Loucy (cell line): ENCODE data around the gene GLG1.
"Not testable (repeated sequence)": the region's sequence is repeated elsewhere in the genome, so short reads cannot be mapped to it uniquely, and the experiment has no call there.

Experiments
- H2AFZ ChIP-seq: fragments of 200-600 bp; sonication (generic); 2 replicates; pipeline ENCODE4 v1.6.0; 2016; ENCODE audit warnings: antibody characterized with exemption, mild to moderate bottlenecking, low read length, moderate library complexity
- H3F3A ChIP-seq: fragments of 200-600 bp; 2 replicates; pipeline ENCODE4 v1.6.0; 2016; ENCODE audit warnings: antibody characterized with exemption, low read depth, mild to moderate bottlenecking
- H3K27me3 ChIP-seq: fragments of 200-600 bp; sonication (generic); 2 replicates; pipeline ENCODE4 v1.6.1; 2014; ENCODE audit warnings: low read length, mild to moderate bottlenecking; ENCODE audit not compliant: insufficient read depth, poor library complexity, severe bottlenecking
- H3K36me3 ChIP-seq: fragments of 200-600 bp; sonication (generic); 2 replicates; pipeline ENCODE4 v1.6.1; 2016; ENCODE audit warnings: low read length; ENCODE audit not compliant: insufficient read depth
- H3K4me1 ChIP-seq: fragments of 200-600 bp; sonication (generic); 2 replicates; pipeline ENCODE4 v1.5.1; 2014; ENCODE audit warnings: low read length, mild to moderate bottlenecking; ENCODE audit not compliant: insufficient read depth, poor library complexity, severe bottlenecking
- H3K4me2 ChIP-seq: fragments of 200-600 bp; sonication (generic); 2 replicates; pipeline ENCODE4 v1.6.0; 2014; ENCODE audit warnings: antibody characterized with exemption, low read length, low read depth, mild to moderate bottlenecking; ENCODE audit not compliant: poor library complexity, severe bottlenecking
- H3K4me3 ChIP-seq: fragments of 200-600 bp; sonication (generic); 2 replicates; pipeline ENCODE4 v1.5.1; 2014; ENCODE audit warnings: low read length, mild to moderate bottlenecking, mixed read lengths; ENCODE audit not compliant: poor library complexity, severe bottlenecking
- H3K79me2 ChIP-seq: fragments of 200-600 bp; sonication (generic); 2 replicates; pipeline ENCODE4 v1.6.1; 2014; ENCODE audit warnings: low read length; ENCODE audit not compliant: insufficient read depth
- H3K9ac ChIP-seq: fragments of 200-600 bp; sonication (generic); 2 replicates; pipeline ENCODE4 v1.6.0; 2014; ENCODE audit warnings: mild to moderate bottlenecking, low read depth, low read length, moderate library complexity; ENCODE audit not compliant: poor library complexity, severe bottlenecking
- H3K9me2 ChIP-seq: fragments of 200-600 bp; sonication (generic); replicated peaks from 2 replicates; pipeline ENCODE4 v1.6.1; 2016; ENCODE audit warnings: low read depth, low read length, mixed read lengths
- H3K9me3 ChIP-seq: fragments of 200-600 bp; sonication (generic); 2 replicates; pipeline ENCODE4 v1.6.1; 2014; ENCODE audit warnings: mild to moderate bottlenecking, antibody characterized with exemption, low read length, low read depth; ENCODE audit not compliant: insufficient read depth
- H4K20me1 ChIP-seq: fragments of 200-600 bp; sonication (generic); 2 replicates; pipeline ENCODE4 v1.6.0; 2014; ENCODE audit warnings: antibody characterized with exemption, low read length, mild to moderate bottlenecking; ENCODE audit not compliant: insufficient read depth, poor library complexity, severe bottlenecking

Gene GLG1

DNA sequence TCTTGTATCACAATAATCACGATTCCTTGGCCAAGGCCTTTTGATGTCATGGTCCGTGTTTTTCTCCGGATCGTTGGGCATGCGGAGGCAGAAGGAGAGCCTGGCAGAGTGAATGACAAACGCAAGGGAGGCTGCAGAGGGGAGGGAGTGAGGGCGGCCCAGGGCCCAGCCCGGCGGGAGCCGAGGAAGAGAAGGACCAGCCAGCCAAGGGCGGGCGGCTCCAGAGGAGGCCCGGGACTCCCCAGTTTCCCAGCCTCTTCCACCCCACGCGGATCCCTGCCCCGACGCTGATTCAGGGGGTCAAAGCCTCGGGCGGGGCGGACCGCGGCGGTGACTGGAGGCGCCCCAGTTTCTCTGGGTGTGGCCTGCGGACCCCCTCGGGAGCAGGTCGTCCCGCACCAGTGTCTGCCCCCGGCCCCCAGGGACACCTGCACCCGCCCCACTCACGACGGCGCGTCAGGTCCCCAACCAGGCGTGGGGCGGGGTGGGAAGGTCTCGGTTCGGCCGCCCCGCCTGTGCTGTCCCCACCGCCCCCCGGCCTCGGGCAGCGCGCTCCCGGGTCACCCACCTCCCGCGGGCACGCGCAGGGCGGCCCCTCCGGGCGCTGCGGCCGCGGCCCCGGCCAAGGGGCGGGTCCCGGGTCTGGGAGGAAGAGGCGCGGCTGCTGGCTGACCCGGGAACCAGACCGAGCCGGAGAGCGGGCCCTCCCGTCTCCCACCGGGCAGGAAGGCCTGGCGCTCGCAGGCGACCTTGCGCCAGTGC is 200.1 kb downstream of the GLG1 start:
- H3K4me2 ChIP-seq, H3K27me3 ChIP-seq, H3K9ac ChIP-seq, H3K9me2 ChIP-seq, H3K9me3 ChIP-seq, H4K20me1 ChIP-seq, H3K79me2 ChIP-seq, H2AFZ ChIP-seq, H3K36me3 ChIP-seq, H3F3A ChIP-seq, H3K4me3 ChIP-seq, H3K4me1 ChIP-seq: not testable (repeated sequence)

DNA sequence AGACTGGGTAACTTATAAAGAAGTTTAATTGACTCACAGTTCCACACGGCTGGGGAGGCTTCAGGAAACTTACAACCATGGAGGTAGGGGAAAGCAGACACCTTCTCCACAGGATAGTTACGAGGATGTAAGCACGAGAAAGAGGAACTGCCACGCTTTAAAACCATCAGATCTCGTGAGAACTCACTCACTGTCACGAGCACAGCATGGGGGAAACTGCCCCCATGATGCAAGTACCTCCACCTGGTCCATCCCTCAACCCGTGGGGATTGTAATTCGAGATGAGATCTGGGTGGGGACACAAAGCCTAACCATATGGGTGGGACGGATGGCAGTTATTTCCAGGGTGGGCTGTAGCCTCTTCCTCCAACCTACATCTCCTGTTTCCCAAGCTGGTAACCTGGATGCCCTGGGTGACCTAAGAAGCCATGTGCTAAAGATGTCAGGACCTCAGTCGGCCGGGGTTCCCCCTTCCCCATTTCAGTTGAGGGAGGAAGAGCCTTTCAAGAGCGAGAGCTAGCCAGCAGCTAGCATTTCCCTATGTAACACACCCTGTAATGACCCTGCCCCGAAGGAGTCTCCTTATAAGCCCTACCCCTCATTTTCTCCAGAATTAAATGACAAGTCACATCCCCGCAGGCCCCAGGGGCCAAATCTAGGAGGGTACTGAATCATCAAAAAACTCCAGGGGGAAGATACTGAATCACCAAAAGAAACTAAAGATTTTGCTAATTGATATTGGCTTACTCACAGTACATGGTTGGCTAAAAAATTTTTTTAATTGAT is 202.6 kb downstream of the GLG1 start:
- H2AFZ ChIP-seq, H3K79me2 ChIP-seq, H3K4me2 ChIP-seq, H3K27me3 ChIP-seq, H3K9me2 ChIP-seq, H3K4me1 ChIP-seq, H4K20me1 ChIP-seq, H3K36me3 ChIP-seq, H3F3A ChIP-seq, H3K4me3 ChIP-seq, H3K9me3 ChIP-seq, H3K9ac ChIP-seq: not testable (repeated sequence)

DNA sequence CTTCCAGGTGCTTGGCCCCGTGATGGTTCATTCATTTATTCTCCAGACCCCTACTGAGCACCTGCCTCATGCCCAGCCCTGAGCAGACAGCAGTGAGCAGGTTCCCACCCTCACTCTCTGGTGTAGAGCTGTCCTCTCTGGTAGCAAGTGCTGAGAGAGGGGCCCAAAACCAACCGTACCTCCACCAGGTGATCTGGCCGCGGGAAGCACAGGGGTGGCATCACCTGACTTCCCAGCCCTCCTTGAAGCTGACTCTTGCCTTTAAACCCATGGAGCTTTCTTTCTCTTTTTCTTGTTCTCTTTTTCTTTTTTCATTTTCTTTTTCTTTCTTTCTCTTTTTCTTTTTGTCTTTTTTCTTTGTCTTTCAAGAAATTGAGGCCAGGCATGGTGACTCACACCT is 206.7 kb downstream of the GLG1 start:
- not testable (repeated sequence) for H3K4me2 ChIP-seq, H4K20me1 ChIP-seq, H3K9me3 ChIP-seq, H3K27me3 ChIP-seq, H3F3A ChIP-seq, H3K9me2 ChIP-seq, H3K4me1 ChIP-seq, H2AFZ ChIP-seq, H3K36me3 ChIP-seq, H3K4me3 ChIP-seq, H3K9ac ChIP-seq, H3K79me2 ChIP-seq

DNA sequence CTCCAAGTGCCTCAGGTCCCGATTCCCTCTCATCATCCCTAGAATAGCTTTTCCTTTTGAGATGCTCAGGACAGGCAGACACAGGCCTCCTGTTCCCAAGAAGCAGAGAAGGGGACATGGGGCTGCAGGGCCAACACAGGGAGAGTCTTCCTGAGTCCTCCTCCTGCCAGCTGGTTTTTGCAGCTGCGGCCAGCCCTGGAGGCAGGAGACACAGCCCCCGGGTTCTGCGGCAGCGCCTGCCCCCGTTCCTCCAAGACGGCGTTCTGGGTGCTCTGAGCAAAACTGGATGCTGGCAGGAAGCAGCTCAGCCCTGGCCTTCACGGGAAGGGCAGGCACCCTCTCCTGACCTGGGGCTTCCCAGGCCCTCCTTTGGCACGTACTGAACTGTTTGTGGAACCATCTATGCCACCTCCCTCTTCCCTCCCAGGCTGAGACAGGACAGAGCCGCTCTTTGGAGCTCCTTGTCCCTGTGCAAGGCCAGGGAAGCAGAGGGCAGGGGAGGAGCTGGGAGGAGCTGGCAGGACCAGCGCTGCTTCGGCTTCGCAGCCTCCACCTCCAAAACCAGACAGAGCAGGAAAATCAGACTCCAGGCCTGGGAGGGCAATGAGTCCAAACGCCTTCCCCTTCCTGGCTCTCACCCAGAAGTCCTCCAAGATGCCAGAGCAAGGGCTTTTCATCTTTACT is 208.6 kb downstream of the GLG1 start:
- H3K9me2 ChIP-seq, H3K4me2 ChIP-seq, H3K4me3 ChIP-seq, H3K27me3 ChIP-seq, H3K9me3 ChIP-seq, H3K9ac ChIP-seq, H4K20me1 ChIP-seq, H3K36me3 ChIP-seq, H3F3A ChIP-seq, H3K4me1 ChIP-seq, H3K79me2 ChIP-seq, H2AFZ ChIP-seq: not testable (repeated sequence)
